GM18873 (cell line): ENCODE results near the gene SREBF1.

Experiments used
- ATAC-seq: cut with Tn5 transposase; IDR thresholded peaks from one replicate; pipeline ENCODE4 v1.9.1; 2021; ENCODE audit warnings: mild to moderate bottlenecking, moderate library complexity, moderate number of reproducible peaks; ENCODE audit not compliant: unreplicated experiment, low FRiP score

The SREBF1 gene

GRCh38 chr17:17767887-17768418 lies 68.8 kb downstream of the SREBF1 start:
- no peak for ATAC-seq

DNA sequence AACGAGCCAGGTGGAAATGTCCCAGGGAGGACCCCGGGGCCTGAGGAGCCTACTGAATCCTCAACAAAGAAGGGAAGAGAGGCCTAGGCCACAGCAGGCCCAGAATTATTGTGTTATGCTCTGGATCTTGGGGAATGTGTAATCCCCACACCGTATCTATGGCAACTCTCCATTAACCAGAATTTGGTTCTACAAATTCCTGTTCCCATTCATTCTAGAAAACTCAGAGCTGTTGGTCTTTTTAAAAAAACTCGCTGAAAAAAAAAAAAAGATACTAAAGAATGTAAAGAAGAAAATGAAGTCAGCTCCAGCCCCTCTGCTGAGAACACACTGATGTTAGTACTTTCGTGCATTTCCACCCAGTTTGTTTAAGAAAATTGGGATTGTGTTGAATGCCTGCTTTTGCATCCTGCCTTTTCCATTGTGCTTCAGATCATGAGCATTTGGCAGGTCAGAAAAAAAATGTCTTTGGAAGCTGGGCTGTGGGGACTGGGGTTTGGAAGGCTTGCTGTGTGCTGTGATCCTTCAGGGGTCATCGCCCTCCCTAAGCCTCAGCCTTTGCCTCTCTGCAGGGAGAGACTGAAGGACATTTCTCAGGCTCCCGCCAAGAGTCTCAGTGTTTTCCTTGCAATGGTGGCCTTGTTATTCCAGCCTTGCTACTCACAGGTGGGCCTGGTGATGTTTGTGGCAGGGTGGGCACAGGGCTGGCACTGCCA lies 69.5 kb downstream of the SREBF1 start:
- ATAC-seq = no peak

- no peak for ATAC-seq
These were observed 70.1 kb downstream of the SREBF1 start for GRCh38 chr17:17766744-17767120.

GRCh38 chr17:17766077-17766743 lies 70.6 kb downstream of the SREBF1 start:
- ATAC-seq = no peak

DNA sequence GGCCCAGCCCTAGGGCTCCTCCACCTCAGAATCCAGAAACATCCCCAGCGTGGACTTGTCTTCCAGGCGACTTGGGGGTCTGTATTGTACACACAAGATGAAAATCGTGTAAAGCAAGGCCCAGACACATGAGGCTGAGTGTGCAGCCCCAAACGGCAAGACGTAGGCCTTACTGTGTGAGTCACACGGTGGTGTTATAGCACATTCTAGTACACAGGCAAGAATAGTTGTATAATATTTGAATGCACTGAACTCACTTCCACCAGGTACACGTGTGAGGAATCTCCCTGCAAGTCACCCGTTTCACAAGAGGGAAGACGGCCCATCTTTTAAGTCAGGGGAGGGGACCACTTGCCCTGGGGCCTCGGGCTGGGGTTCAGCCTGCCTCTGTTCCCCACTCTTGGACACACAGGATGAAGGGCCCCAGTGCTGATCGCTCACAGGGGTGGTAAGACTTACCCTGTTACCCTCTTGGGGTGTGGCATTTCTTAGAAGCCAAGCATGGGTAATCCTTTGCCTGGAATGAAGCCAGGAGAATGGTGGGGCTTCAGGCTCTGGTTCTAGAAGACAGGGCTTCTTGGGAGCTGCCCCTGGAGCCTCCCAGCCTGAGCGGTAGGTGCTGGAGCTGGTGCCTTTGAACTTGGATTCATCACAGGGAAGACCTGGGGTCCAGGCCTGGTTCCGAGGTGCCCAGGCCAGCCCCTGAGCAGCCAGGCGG lies 71.3 kb downstream of the SREBF1 start:
- no peak for ATAC-seq

DNA sequence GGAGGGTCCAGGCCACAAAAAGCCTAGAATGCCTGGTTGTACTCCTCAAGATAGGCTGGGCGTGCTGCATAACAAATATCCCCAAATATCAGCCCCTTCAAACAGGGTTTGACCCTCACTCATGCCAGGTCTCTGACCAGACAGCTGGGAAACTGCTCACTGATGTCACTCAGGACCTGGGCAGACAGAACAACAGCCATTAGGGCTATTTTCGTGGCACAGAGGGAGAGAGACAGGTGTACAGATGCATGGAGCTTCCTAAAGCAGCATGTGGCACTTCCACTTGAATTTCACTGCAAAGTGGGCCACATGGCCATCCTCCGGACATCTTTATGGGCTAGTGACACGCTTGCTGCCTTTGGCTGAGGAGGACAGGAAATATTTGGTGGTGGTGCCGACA lies 73.1 kb downstream of the SREBF1 start:
- no peak for ATAC-seq

DNA sequence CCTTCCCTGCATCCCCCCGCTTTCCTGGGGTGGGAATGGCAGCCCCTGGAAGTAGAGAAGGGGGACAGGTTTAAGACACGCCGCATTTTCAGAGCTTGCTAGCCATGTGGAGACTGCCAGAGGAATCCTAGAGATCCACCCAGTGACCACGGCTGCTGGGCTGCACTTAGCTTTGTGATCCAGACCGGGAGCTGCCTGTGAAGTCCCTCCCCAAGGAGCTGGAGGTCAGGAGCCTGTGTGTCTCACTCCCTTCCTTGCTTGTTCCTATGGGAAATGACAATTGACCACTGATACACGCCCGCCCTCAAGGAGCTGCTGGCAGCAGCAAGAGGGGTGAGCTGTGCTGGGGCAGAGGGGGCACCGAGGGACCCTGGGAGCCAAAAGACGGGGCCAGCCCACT lies 73.7 kb downstream of the SREBF1 start:
- no peak for ATAC-seq

GRCh38 chr17:17762744-17763105 lies 74.1 kb downstream of the SREBF1 start:
- no peak for ATAC-seq
